Smooth muscle cell (in vitro differentiated cells): ENCODE data around the gene KANSL1. TPM values are rescaled to one million over a fixed set of nuclear protein-coding genes. Genes with fewer than 3 reads are reported as not detected.
"Not testable (repeated sequence)": the region's sequence is repeated elsewhere in the genome, so short reads cannot be mapped to it uniquely, and the experiment has no call there.

Experiments used
- DNase-seq: peaks from one replicate; lab custom pipeline; 2025; ENCODE audit not compliant: unreplicated experiment; lab: John Stamatoyannopoulos, UW
- H2AFZ ChIP-seq: fragments of 200-600 bp; sonication (generic); 2 replicates; pipeline ENCODE4 v1.6.0; 2016; ENCODE audit warnings: antibody characterized with exemption, low read depth, mild to moderate bottlenecking
- H3F3A ChIP-seq: fragments of 200-600 bp; sonication (generic); 2 replicates; pipeline ENCODE4 v1.6.0; 2017; ENCODE audit warnings: antibody characterized with exemption, low read depth
- H3K27ac ChIP-seq: fragments of 200-600 bp; sonication (generic); 2 replicates; pipeline ENCODE4 v1.5.1; 2016; ENCODE audit warnings: low read depth, mild to moderate bottlenecking
- H3K27me3 ChIP-seq: fragments of 200-600 bp; sonication (generic); 2 replicates; pipeline ENCODE4 v1.6.1; 2016; ENCODE audit warnings: low read depth, mild to moderate bottlenecking
- H3K36me3 ChIP-seq: fragments of 200-600 bp; sonication (generic); 2 replicates; pipeline ENCODE4 v1.5.1; 2016; ENCODE audit warnings: low read depth
- H3K4me1 ChIP-seq: fragments of 200-600 bp; sonication (generic); 2 replicates; pipeline ENCODE4 v1.5.1; 2016; ENCODE audit warnings: low read depth
- H3K4me2 ChIP-seq: fragments of 200-600 bp; sonication (generic); 2 replicates; pipeline ENCODE4 v1.6.0; 2016; ENCODE audit warnings: mild to moderate bottlenecking
- H3K4me3 ChIP-seq: fragments of 200-600 bp; sonication (generic); 2 replicates; pipeline ENCODE4 v1.5.1; 2016; ENCODE audit warnings: mild to moderate bottlenecking
- H3K79me2 ChIP-seq: fragments of 200-600 bp; sonication (generic); 2 replicates; pipeline ENCODE4 v1.6.0; 2016; ENCODE audit warnings: low read depth, mild to moderate bottlenecking
- H3K9ac ChIP-seq: fragments of 200-600 bp; sonication (generic); 2 replicates; pipeline ENCODE4 v1.6.0; 2016; ENCODE audit warnings: low read depth
- H3K9me3 ChIP-seq: fragments of 200-600 bp; sonication (generic); replicated peaks from 2 replicates; pipeline ENCODE4 v1.5.1; 2016; ENCODE audit warnings: low read depth
- H4K20me1 ChIP-seq: fragments of 200-600 bp; sonication (generic); 2 replicates; pipeline ENCODE4 v1.6.0; 2016; ENCODE audit warnings: low read depth
- CTCF ChIP-seq: fragments of 200-600 bp; sonication (generic); IDR thresholded peaks from 2 replicates; pipeline ENCODE4 v1.5.1; 2017; ENCODE audit warnings: borderline replicate concordance, mild to moderate bottlenecking, antibody characterized with exemption; ENCODE audit not compliant: insufficient read depth, poor library complexity, severe bottlenecking
- WGBS: methylation state at CpG from one replicate; pipeline ENCODE4 v1.1.7; 2016; ENCODE audit warnings: low lambda C conversion rate; 5-methylcytosine and 5-hydroxymethylcytosine counted together
- polyA plus RNA-seq: library from polyadenylated mRNA; unstranded; fragments of >200 nt; fragmentation: Nextera tagmentation; extraction: Ambion mirVana; gene quantifications from 2 replicates; pipeline ENCODE4 v1.2.1, GENCODE V29; 2016
- total RNA-seq: library from RNA; depleted of rRNA; stranded (reverse); fragments of >200 nt; gene quantifications from 2 replicates; pipeline ENCODE4 v1.2.3, GENCODE V29; 2014

Gene KANSL1
- total and polyA plus RNA-seq, 2 experiments from 2014 or later, result 16.9 to 69.7 TPM

- Histone ChIP-seq H3K27ac (no peak overlapping the region), H3F3A (no peaks in the 10 kb centered on the region), H3K9ac (no peak overlapping the region), H3K9me3 (no peaks in the 10 kb centered on the region), H3K36me3 (no peaks in the 10 kb centered on the region), H3K27me3 (no peaks in the 10 kb centered on the region), H3K4me3 (no peak overlapping the region), H3K4me2 (no peak overlapping the region), H3K4me1 (no peaks in the 10 kb centered on the region), H4K20me1 (no peaks in the 10 kb centered on the region), H2AFZ (no peak overlapping the region), H3K79me2 (no peaks in the 10 kb centered on the region)
- no peak for TF ChIP-seq CTCF
- no peak for DNase-seq
- WGBS, result 90% methylated on average over 12 of the region's 12 CpGs
These were observed 172.2 kb downstream of the KANSL1 start for GRCh38 chr17:46020998-46021397.

GRCh38 chr17:46020023-46020761 is 173.0 kb downstream of the KANSL1 start:
- DNase-seq, result no peak
- Histone ChIP-seq H3K4me1 (no peaks in the 10 kb centered on the region), H3K4me3 (no peak overlapping the region), H3K27me3 (no peaks in the 10 kb centered on the region), H3K27ac (no peak overlapping the region), H3K79me2 (no peaks in the 10 kb centered on the region), H4K20me1 (no peaks in the 10 kb centered on the region), H3K9me3 (no peaks in the 10 kb centered on the region), H3K36me3 (no peaks in the 10 kb centered on the region), H3K9ac (no peak overlapping the region), H3F3A (no peaks in the 10 kb centered on the region), H2AFZ (no peak overlapping the region), H3K4me2 (no peak overlapping the region)
- WGBS, result 95% methylated on average over 14 of the region's 14 CpGs
- no peak for TF ChIP-seq CTCF

GRCh38 chr17:46019408-46019925 is 173.8 kb downstream of the KANSL1 start:
- DNase-seq, result not testable (repeated sequence)

GRCh38 chr17:46013502-46014165 is 179.6 kb downstream of the KANSL1 start:
- DNase-seq, result no peak
- WGBS, result 81% methylated on average over 9 of the region's 9 CpGs
- H3K79me2 ChIP-seq, result no peaks in the 10 kb centered on the region
- no peak overlapping the region for H3K4me2 ChIP-seq
- H3K27ac ChIP-seq, result no peak overlapping the region
- H2AFZ ChIP-seq, result no peak overlapping the region
- H3K4me3 ChIP-seq, result no peak overlapping the region
- no peaks in the 10 kb centered on the region for H4K20me1 ChIP-seq
- H3K9me3 ChIP-seq, result no peaks in the 10 kb centered on the region
- no peaks in the 10 kb centered on the region for H3K27me3 ChIP-seq
- no peaks in the 10 kb centered on the region for H3F3A ChIP-seq
- H3K9ac ChIP-seq, result no peak overlapping the region
- H3K4me1 ChIP-seq, result no peaks in the 10 kb centered on the region
- no peak for TF ChIP-seq CTCF
- H3K36me3 ChIP-seq, result no peaks in the 10 kb centered on the region

More at GRCh38 chr17:46019408-46019925, 173.8 kb downstream of the KANSL1 start:
- H3K27me3 ChIP-seq, H3K4me3 ChIP-seq, H3K9me3 ChIP-seq, H4K20me1 ChIP-seq, H3K36me3 ChIP-seq, H3K4me2 ChIP-seq, H3K9ac ChIP-seq, H3K27ac ChIP-seq, H3K4me1 ChIP-seq, H3F3A ChIP-seq, H3K79me2 ChIP-seq, H2AFZ ChIP-seq: not testable (repeated sequence)
- 93% methylated on average over 8 of the region's 8 CpGs for WGBS
